ENCODE results near the gene RNU1-2.
"Not testable (repeated sequence)": the region's sequence is repeated elsewhere in the genome, so short reads cannot be mapped to it uniquely, and the experiment has no call there.

Gene RNU1-2

GRCh38 chr1:16888860-16889816 is 6.6 kb upstream of the RNU1-2 start:
- DNase-seq: peak; percentile 49 to 64 (median 54)

- not testable (repeated sequence) for DNase-seq
These were observed 5.2 kb upstream of the RNU1-2 start for GRCh38 chr1:16890539-16891021.

- DNase-seq: not testable (repeated sequence)
These were observed 4.7 kb upstream of the RNU1-2 start for GRCh38 chr1:16891057-16891456.

GRCh38 chr1:16892978-16893525 is 2.7 kb upstream of the RNU1-2 start:
- not testable (repeated sequence) for DNase-seq

- not testable (repeated sequence) for DNase-seq
These were observed 2.0 kb upstream of the RNU1-2 start for GRCh38 chr1:16893796-16894195.

GRCh38 chr1:16894338-16894737 is 1.4 kb upstream of the RNU1-2 start:
- not testable (repeated sequence) for DNase-seq

- DNase-seq: not testable (repeated sequence)
These were observed 565 bp upstream of the RNU1-2 start for GRCh38 chr1:16895233-16895597.

- DNase-seq: peak; percentile 18 to 72 (median 50)
These were observed 706 bp downstream of the RNU1-2 start for GRCh38 chr1:16896316-16897055.

GRCh38 chr1:16897653-16898052 is 1.9 kb downstream of the RNU1-2 start:
- not testable (repeated sequence) for DNase-seq

- DNase-seq: not testable (repeated sequence)
These were observed 2.5 kb downstream of the RNU1-2 start for GRCh38 chr1:16898298-16898697.

- not testable (repeated sequence) for DNase-seq
These were observed 3.2 kb downstream of the RNU1-2 start for GRCh38 chr1:16899020-16899419.

GRCh38 chr1:16900751-16901150 is 5.0 kb downstream of the RNU1-2 start:
- DNase-seq: no peak

- DNase-seq: not testable (repeated sequence)
These were observed 5.6 kb downstream of the RNU1-2 start for GRCh38 chr1:16901371-16901770.

- DNase-seq: no peak
These were observed 7.3 kb downstream of the RNU1-2 start for GRCh38 chr1:16903054-16903453.

GRCh38 chr1:16903458-16903796 is 7.6 kb downstream of the RNU1-2 start:
- no peak for DNase-seq

- peak; percentile 93 to 99 (median 98) for DNase-seq
These were observed 8.9 kb downstream of the RNU1-2 start for GRCh38 chr1:16904560-16905109.

GRCh38 chr1:16905110-16905867 is 9.5 kb downstream of the RNU1-2 start:
- no peak for DNase-seq

GRCh38 chr1:16905868-16906702 is 10.3 kb downstream of the RNU1-2 start:
- no peak for DNase-seq

- DNase-seq: no peak
These were observed 11.1 kb downstream of the RNU1-2 start for GRCh38 chr1:16906873-16907272.

GRCh38 chr1:16907870-16908758 is 12.3 kb downstream of the RNU1-2 start:
- DNase-seq: no peak

Measured in activated naive CD4-positive, alpha-beta T cell (primary cell).